Measurements from ENCODE around the gene CTSO.

- no peak for TF ChIP-seq CTCF (IDR thresholded peaks at IDR 0.05; ENCODE audit: low read depth, low read length, poor library complexity, severe bottlenecking)
- TF ChIP-seq EZH2phosphoT487 (IDR thresholded peaks at IDR 0.05; ENCODE audit: borderline replicate concordance, low read length), result no peak
These were observed 1.3 kb upstream of the CTSO start for GRCh38 chr4:155954939-155955338.

Measured in DOHH2 (cell line).